ENCODE measurements around the gene PPP6R2. TPM values are rescaled to one million over a fixed set of nuclear protein-coding genes. Genes with fewer than 3 reads are reported as not detected.

The PPP6R2 gene
- total and polyA plus RNA-seq, 12 donors: 34.7 to 51.5 (median 37.7) TPM

DNA sequence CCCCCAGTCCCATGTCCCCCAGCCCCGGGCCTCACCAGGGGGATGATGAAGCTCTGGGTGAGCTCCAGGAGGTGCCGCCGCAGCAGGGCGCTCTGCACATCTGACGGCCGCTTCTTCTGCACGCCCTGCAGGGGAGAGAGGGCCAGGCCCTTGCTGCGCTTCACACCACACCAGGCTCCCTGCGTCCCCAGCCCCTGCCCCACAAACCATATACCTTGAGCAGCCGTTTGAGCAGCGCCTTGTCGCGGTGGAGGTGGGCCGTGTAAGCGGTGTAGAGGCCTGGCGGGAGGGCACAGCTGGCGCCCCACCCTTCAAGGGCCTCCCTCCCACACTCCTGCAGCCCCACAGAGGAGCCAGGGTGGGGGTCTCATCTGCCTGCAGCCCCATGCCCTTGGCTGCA is 29.5 kb upstream of the PPP6R2 start:
- H3K4me1 ChIP-seq: peaks cover 5 to 29% (median 18%) of the 10 kb centered on the region in 9 donors
- H3K27ac ChIP-seq: peak overlapping the region in 1 of 10 donors; percentile 82
- H3K9me3 ChIP-seq: no peaks in the 10 kb centered on the region
- DNase-seq: no peak
- TF ChIP-seq, protein P1, sequence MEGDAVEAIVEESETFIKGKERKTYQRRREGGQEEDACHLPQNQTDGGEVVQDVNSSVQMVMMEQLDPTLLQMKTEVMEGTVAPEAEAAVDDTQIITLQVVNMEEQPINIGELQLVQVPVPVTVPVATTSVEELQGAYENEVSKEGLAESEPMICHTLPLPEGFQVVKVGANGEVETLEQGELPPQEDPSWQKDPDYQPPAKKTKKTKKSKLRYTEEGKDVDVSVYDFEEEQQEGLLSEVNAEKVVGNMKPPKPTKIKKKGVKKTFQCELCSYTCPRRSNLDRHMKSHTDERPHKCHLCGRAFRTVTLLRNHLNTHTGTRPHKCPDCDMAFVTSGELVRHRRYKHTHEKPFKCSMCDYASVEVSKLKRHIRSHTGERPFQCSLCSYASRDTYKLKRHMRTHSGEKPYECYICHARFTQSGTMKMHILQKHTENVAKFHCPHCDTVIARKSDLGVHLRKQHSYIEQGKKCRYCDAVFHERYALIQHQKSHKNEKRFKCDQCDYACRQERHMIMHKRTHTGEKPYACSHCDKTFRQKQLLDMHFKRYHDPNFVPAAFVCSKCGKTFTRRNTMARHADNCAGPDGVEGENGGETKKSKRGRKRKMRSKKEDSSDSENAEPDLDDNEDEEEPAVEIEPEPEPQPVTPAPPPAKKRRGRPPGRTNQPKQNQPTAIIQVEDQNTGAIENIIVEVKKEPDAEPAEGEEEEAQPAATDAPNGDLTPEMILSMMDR (IDR thresholded peaks at IDR 0.05): no peak
- H3K36me3 ChIP-seq: no peaks in the 10 kb centered on the region
- H3K27me3 ChIP-seq: no peaks in the 10 kb centered on the region
- 91 to 97% methylated on average over 17 of the region's 17 CpGs for WGBS, 2 donors
- intact Hi-C loops (cut with DNase I): no loop called here
- H3K4me3 ChIP-seq: no peak overlapping the region
- ATAC-seq: no peak

GRCh38 chr22:50314081-50314454 is 29.1 kb upstream of the PPP6R2 start:
- intact Hi-C loops (cut with DNase I): no loop called here
- peak overlapping the region in 1 of 10 donors; percentile 82 for H3K27ac ChIP-seq
- DNase-seq (no peak), ATAC-seq (no peak)
- peak overlapping the region in 4 of 10 donors; percentile 3 to 45 (median 25) for H3K4me3 ChIP-seq
- H3K9me3 ChIP-seq: no peaks in the 10 kb centered on the region
- H3K4me1 ChIP-seq: peaks cover 3 to 24% (median 13%) of the 10 kb centered on the region in 9 donors
- TF ChIP-seq, protein P1 (IDR thresholded peaks at IDR 0.05): no peak
- no peaks in the 10 kb centered on the region for H3K36me3 ChIP-seq
- H3K27me3 ChIP-seq: no peaks in the 10 kb centered on the region
- WGBS, 2 donors: 71% methylated on average over 14 of the region's 14 CpGs

- intact Hi-C loops (cut with DNase I): no loop called here
- TF ChIP-seq, protein P1 (IDR thresholded peaks at IDR 0.05): no peak
- 63 to 69% methylated on average over 33 of the region's 33 CpGs for WGBS, 2 donors
- Histone ChIP-seq H3K27me3 (no peaks in the 10 kb centered on the region), H3K4me3 (peak overlapping the region in 6 of 10 donors; percentile 0 to 45 (median 12)), H3K36me3 (no peaks in the 10 kb centered on the region), H3K4me1 (peaks cover 0 to 18% (median 7%) of the 10 kb centered on the region in 9 donors), H3K9me3 (no peaks in the 10 kb centered on the region), H3K27ac (peak overlapping the region in 1 of 10 donors; percentile 82)
- DNase-seq (peak in 1 of 2 donors; percentile 61), ATAC-seq (peak in 7 of 8 donors; percentile 36 to 70 (median 50))
These were observed 28.5 kb upstream of the PPP6R2 start for GRCh38 chr22:50314455-50315288.

DNA sequence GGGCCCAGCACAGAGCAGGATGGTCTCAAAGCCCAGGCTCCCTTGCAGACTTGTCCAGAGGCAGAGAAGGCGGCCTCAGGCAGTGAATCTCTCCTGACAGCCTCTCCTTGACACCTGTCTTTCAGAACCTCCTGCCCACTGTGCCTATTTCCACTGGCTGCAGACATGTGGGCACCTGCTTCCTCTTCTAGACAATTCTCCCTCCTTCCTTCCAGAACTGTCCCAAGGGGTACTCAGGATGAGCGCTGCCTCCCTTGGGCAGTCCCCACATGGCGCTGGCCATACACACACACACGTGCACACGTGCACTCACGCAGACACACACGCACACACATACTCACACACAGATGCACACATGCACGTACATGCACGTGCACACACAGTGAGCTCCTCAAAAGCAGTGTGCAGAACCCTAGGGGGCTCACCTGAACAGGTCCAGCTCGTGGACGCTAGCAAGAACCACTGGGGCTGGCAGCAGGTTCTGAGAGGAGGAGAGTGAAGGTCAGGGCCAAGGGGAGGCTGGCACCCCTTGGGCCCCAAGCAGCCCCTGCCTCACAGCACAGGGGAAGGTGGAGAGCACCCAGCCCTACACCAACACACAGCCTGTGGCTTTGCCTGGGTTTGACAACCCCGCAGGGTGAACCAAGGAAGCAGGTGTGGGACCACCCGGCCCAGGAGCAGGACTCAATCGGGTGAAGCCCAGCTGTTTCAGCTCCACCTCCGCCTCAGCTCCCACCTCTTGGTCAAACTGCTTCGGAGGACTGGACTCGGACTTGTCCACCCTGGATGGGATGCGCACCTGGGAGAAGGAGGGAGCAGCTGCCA is 27.6 kb upstream of the PPP6R2 start:
- Histone ChIP-seq H3K27ac (no peak overlapping the region), H3K27me3 (no peaks in the 10 kb centered on the region), H3K9me3 (no peaks in the 10 kb centered on the region), H3K36me3 (no peaks in the 10 kb centered on the region), H3K4me1 (peaks cover 0 to 16% (median 5%) of the 10 kb centered on the region in 9 donors), H3K4me3 (no peak overlapping the region)
- ATAC-seq (no peak), DNase-seq (no peak)
- WGBS, 2 donors: 93% methylated on average over 18 of the region's 18 CpGs
- TF ChIP-seq, protein P1 (IDR thresholded peaks at IDR 0.05): no peak
- intact Hi-C loops (cut with DNase I): no loop called here

Data from heart right ventricle (tissue), 16 donors.